Measurements from ENCODE around the gene RAD51C.
"Not testable (repeated sequence)": the region's sequence is repeated elsewhere in the genome, so short reads cannot be mapped to it uniquely, and the experiment has no call there.

Gene RAD51C

GRCh38 chr17:58741121-58741625 lies 48.8 kb downstream of the RAD51C start:
- no peak for DNase-seq (ENCODE audit: low read depth)

- DNase-seq (ENCODE audit: low read depth): no peak
Measured at GRCh38 chr17:58747674-58748073, 55.3 kb downstream of the RAD51C start.

GRCh38 chr17:58749627-58750026 lies 57.2 kb downstream of the RAD51C start:
- DNase-seq (ENCODE audit: low read depth): not testable (repeated sequence)

- no peak for DNase-seq (ENCODE audit: low read depth)
Measured at GRCh38 chr17:58753026-58753425, 60.6 kb downstream of the RAD51C start.

- no peak for DNase-seq (ENCODE audit: low read depth)
Measured at GRCh38 chr17:58755269-58755576, 62.8 kb downstream of the RAD51C start.

GRCh38 chr17:58755577-58756245 lies 63.3 kb downstream of the RAD51C start, which contains the start of gene PPM1E:
Gene PPM1E, plus strand, starts transcription at chr17:58755854.
- peak; percentile 20 for DNase-seq (ENCODE audit: low read depth)

GRCh38 chr17:58756246-58757161 lies 64.1 kb downstream of the RAD51C start:
- DNase-seq (ENCODE audit: low read depth): no peak

- no peak for DNase-seq (ENCODE audit: low read depth)
Measured at GRCh38 chr17:58757162-58757613, 64.8 kb downstream of the RAD51C start.

- no peak for DNase-seq (ENCODE audit: low read depth)
Measured at GRCh38 chr17:58758890-58759289, 66.5 kb downstream of the RAD51C start.

GRCh38 chr17:58759522-58759921 lies 67.1 kb downstream of the RAD51C start:
- DNase-seq (ENCODE audit: low read depth): no peak

GRCh38 chr17:58760248-58760647 lies 67.8 kb downstream of the RAD51C start:
- DNase-seq (ENCODE audit: low read depth): no peak

GRCh38 chr17:58763263-58763662 lies 70.9 kb downstream of the RAD51C start:
- DNase-seq (ENCODE audit: low read depth): no peak

GRCh38 chr17:58764373-58764772 lies 72.0 kb downstream of the RAD51C start:
- DNase-seq (ENCODE audit: low read depth): no peak

- not testable (repeated sequence) for DNase-seq (ENCODE audit: low read depth)
Measured at GRCh38 chr17:58778482-58778881, 86.1 kb downstream of the RAD51C start.

GRCh38 chr17:58779446-58779845 lies 87.0 kb downstream of the RAD51C start:
- no peak for DNase-seq (ENCODE audit: low read depth)

GRCh38 chr17:58783380-58783779 lies 91.0 kb downstream of the RAD51C start:
- no peak for DNase-seq (ENCODE audit: low read depth)

GRCh38 chr17:58785097-58785496 lies 92.7 kb downstream of the RAD51C start:
- DNase-seq (ENCODE audit: low read depth): no peak

Measured in stimulated activated CD8-positive, alpha-beta memory T cell treated with anti-CD3 and anti-CD28 coated beads, Interleukin-4, amount 100 ng/mL, for 24 hours (primary cell).